Measurements from ENCODE around the gene NUDT9.

- no peak for TF ChIP-seq EZH2phosphoT487 (IDR thresholded peaks at IDR 0.05; ENCODE audit: low read length)
- TF ChIP-seq CTCF (IDR thresholded peaks at IDR 0.05; ENCODE audit: low read length), result no peak
Observed at GRCh38 chr4:87410157-87410556, 12.2 kb upstream of the NUDT9 start.

Data from MM.1S (cell line).